Heart right ventricle (tissue), 16 donors: ENCODE results near the gene DRAP1. TPM values are rescaled to one million over a fixed set of nuclear protein-coding genes. Genes with fewer than 3 reads are reported as not detected.

Source experiments
- ATAC-seq, 8 donors: fragments of 200-7000 bp; cut with Tn5 transposase; one replicate each; pipeline ENCODE4 v1.9.1; 2020; ENCODE audit warnings: mild to moderate bottlenecking in 8 of 8, moderate library complexity in 8 of 8, moderate number of reproducible peaks in 1 of 8
- DNase-seq, 2 donors: peaks; one replicate each; pipeline ENCODE4 v3.0.0-alpha.2; 2020
- H3K27ac ChIP-seq, 10 donors: fragments of 200-600 bp; sonication (generic) in 2 of 10; one replicate each; pipeline versions ENCODE4 v1.5.0 to v1.8.0; 2020 to 2022; ENCODE audit warnings: mild to moderate bottlenecking in 3 of 10
- H3K27me3 ChIP-seq, 7 donors: fragments of 200-600 bp; one replicate each; pipeline ENCODE4 v1.8.0; 2021 to 2022; ENCODE audit warnings: mild to moderate bottlenecking in 2 of 7
- H3K36me3 ChIP-seq, 9 donors: fragments of 200-600 bp; sonication (generic) in 1 of 9; one replicate each; pipeline versions ENCODE4 v1.5.0 to v1.8.0; 2020 to 2022; ENCODE audit warnings: mild to moderate bottlenecking in 2 of 9
- H3K4me1 ChIP-seq, 9 donors: fragments of 200-600 bp; sonication (generic) in 1 of 9; one replicate each; pipeline versions ENCODE4 v1.5.0 to v1.8.0; 2020 to 2022; ENCODE audit warnings: mild to moderate bottlenecking in 4 of 9
- H3K4me3 ChIP-seq, 10 donors: fragments of 200-600 bp; sonication (generic) in 2 of 10; one replicate each; pipeline versions ENCODE4 v1.5.0 to v1.8.0; 2020 to 2022; ENCODE audit warnings: mild to moderate bottlenecking in 7 of 10, moderate library complexity in 2 of 10
- H3K9me3 ChIP-seq, 11 donors: fragments of 200-600 bp in 10 of 11; sonication (generic) in 2 of 11; one replicate each; pipeline versions ENCODE4 v1.5.0 to v1.8.0; 2013 to 2022; ENCODE audit warnings: mild to moderate bottlenecking in 2 of 11, control low read depth in 1 of 11, moderate library complexity in 1 of 11
- WGBS, 2 donors: extraction: QIAGEN DNeasy Blood & Tissue Kit; methylation state at CpG; one replicate each; pipeline ENCODE4 v1.1.7; 2013; ENCODE audit warnings: inconsistent platforms in 1 of 2; 5-methylcytosine and 5-hydroxymethylcytosine counted together
- intact Hi-C, 10 donors: fragments of 100-400 bp; cut with DNase I; formaldehyde crosslinking; loops; one replicate each; pipeline versions ENCODE4 v1.11.1 to v1.14.2; 2022
- polyA plus RNA-seq, 2 donors: library from polyadenylated mRNA; stranded (reverse); fragments of 200-250 nt; gene quantifications; one replicate each; pipeline ENCODE4 v1.2.3, GENCODE V29; 2013
- total RNA-seq, 10 donors: library from RNA; stranded (reverse); fragmentation: NEBNext Ultra II Directional in 3 of 10; extraction: Animal tissue kit (Norgen Biotek cat#: 25700) in 3 of 10; gene quantifications; one replicate each; pipeline versions ENCODE4 v1.2.1 to v1.2.4, GENCODE V29; 2021 to 2023
- TF ChIP-seq, protein P1 (sequence below), 9 donors: fragments of 200-600 bp; sonication (generic) in 2 of 9; IDR thresholded peaks; one replicate each; pipeline versions ENCODE4 v1.5.0 to v1.8.0; 2021 to 2022; ENCODE audit warnings: antibody characterized with exemption in 9 of 9, mild to moderate bottlenecking in 5 of 9, moderate library complexity in 1 of 9
- donor health status: Arrhythmogenic right ventricular cardiomyopathy.
- donor health status: ischemic (EF 13 %, LVEDD 7.1; RV severe dilation, severe dysfunction).
- donor health status: healthy with polysubstance abuse.
- donor health status: DM: no; HTN: yes; CAD: no.
- donor health status: DM: no; HTN: no; CAD: no.
- donor health status: ischemic (EF 25% LVEDD 6.9; RV normal size, moderate dysfunction).
- donor health status: ischemic (EF 25% LVEDD 5.7; RV mildly dilated, moderate dysfunction).
- donor health status: healthy.
- donor health status: DM: yes; HTN: yes; CAD: no.
- donor health status: Ischemic cardiomyopathy.
- donor health status: ischemic (EF 35%, LVEDD 5.7; RV mildly dilated, moderate dysfunction).
- donor health status: nonischemic (EF 11% LVEDD 7.7; RV severe dilation, severe dysfunction).
- donor health status: DM: yes; HTN: yes; CAD: no.
- donor health status: PGD.
- donor health status: ischemic (EF 29% LVEDD 5.4; RV normal size, mild dysfunction).
- donor health status: nonischemic (EF 23%, LVEDD 6.1; RV moderate dilation, normal function).

Gene DRAP1
- total and polyA plus RNA-seq, 12 donors: 69.4 to 210 (median 98.8) TPM

DNA sequence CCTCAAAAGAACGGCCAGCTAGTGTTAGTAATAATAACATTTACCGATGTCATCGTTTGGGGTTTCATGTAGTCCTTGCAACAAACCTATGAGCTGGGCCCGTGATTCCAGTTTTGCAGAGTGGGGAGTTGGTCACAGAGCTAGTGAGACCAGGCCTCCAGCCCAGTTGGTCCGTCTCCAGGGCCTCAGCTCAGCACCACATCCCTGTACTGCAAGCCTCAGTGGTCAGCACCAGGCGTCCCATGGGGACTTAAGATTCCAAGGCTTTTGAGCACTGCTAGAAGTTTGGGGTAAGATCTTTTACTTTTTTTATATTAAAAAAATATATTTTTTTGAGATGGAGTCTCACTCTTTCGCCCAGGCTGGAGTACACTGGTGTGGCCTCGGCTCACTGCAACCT, 25.0 kb downstream of the DRAP1 start:
- Histone ChIP-seq H3K27ac (no peak overlapping the region), H3K27me3 (peaks cover 0 to 23% (median 6%) of the 10 kb centered on the region in 7 donors), H3K36me3 (no peaks in the 10 kb centered on the region), H3K9me3 (no peaks in the 10 kb centered on the region), H3K4me3 (no peak overlapping the region), H3K4me1 (peaks cover 0 to 15% (median 0%) of the 10 kb centered on the region in 9 donors)
- TF ChIP-seq, protein P1, sequence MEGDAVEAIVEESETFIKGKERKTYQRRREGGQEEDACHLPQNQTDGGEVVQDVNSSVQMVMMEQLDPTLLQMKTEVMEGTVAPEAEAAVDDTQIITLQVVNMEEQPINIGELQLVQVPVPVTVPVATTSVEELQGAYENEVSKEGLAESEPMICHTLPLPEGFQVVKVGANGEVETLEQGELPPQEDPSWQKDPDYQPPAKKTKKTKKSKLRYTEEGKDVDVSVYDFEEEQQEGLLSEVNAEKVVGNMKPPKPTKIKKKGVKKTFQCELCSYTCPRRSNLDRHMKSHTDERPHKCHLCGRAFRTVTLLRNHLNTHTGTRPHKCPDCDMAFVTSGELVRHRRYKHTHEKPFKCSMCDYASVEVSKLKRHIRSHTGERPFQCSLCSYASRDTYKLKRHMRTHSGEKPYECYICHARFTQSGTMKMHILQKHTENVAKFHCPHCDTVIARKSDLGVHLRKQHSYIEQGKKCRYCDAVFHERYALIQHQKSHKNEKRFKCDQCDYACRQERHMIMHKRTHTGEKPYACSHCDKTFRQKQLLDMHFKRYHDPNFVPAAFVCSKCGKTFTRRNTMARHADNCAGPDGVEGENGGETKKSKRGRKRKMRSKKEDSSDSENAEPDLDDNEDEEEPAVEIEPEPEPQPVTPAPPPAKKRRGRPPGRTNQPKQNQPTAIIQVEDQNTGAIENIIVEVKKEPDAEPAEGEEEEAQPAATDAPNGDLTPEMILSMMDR (IDR thresholded peaks at IDR 0.05): no peak
- 89 to 91% methylated on average over 8 of the region's 8 CpGs for WGBS, 2 donors
- intact Hi-C loops: no loop called here
- ATAC-seq (no peak), DNase-seq (no peak)

DNA sequence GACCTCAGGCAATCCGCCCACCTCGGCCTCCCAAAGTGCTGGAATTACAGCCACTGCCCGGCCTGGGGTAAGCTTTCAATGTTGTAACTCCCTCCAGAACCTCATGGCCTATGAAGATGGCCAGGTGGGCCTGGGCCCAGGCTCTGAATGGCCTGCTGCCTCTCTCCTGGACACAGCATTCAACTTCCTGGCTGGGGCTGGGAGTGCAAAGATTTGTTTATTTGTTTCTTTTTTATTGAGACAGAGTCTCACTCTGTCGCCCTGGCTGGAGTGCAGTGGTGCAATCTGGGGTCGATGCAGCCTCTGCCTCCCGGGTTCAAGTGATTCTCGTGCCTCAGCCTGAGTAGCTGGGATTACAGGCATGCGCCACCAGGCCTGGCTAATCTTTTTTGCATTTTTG, 25.5 kb downstream of the DRAP1 start:
- Histone ChIP-seq H3K4me3 (no peak overlapping the region), H3K9me3 (no peaks in the 10 kb centered on the region), H3K27me3 (peaks cover 0 to 23% (median 6%) of the 10 kb centered on the region in 7 donors), H3K27ac (no peak overlapping the region), H3K4me1 (peaks cover 0 to 15% (median 0%) of the 10 kb centered on the region in 9 donors), H3K36me3 (no peaks in the 10 kb centered on the region)
- DNase-seq: no peak
- 81 to 85% methylated on average over 8 of the region's 8 CpGs for WGBS, 2 donors
- no peak for ATAC-seq
- intact Hi-C loops: no loop called here
- TF ChIP-seq, protein P1 (IDR thresholded peaks at IDR 0.05): no peak

DNA sequence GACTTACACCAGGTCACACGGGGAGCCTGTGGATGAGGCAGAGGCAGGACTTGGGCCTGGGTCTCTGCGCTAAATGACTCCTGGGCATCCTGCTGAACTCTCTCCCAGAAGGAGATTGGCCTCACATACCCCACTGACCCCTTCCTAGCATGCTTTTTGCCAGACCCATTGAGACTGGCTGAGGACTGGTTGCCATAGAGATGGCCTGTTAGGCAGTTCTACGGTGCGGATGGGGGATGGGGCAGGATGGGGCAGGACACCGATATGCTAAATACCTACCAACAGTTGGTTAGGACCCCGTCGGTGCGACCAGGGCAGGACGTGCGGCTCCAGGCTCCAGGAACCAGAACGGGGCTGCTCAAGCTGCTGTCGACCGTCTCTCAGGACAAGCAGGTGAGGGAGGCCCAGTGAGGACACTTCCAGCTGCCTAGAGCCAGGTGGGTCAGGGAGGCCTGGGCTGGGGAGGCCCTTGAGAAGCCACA, 26.2 kb downstream of the DRAP1 start, which contains the start of gene TSGA10IP:
Gene TSGA10IP (plus strand): TSS at position 51 of the 482 bp plus-strand sequence. CDS start 196 bp downstream, at position 247.
- Histone ChIP-seq H3K9me3 (no peaks in the 10 kb centered on the region), H3K36me3 (no peaks in the 10 kb centered on the region), H3K4me1 (peaks cover 0 to 15% (median 0%) of the 10 kb centered on the region in 9 donors), H3K27ac (no peak within 1 kb of the TSS), H3K27me3 (peaks cover 0 to 17% (median 6%) of the 10 kb centered on the region in 7 donors), H3K4me3 (no peak within 1 kb of the TSS)
- ATAC-seq (no peak), DNase-seq (no peak)
- intact Hi-C loops: no loop called here
- WGBS, 2 donors: 57 to 58% methylated on average over 13 of the region's 13 CpGs
- TF ChIP-seq, protein P1 (IDR thresholded peaks at IDR 0.05): no peak

DNA sequence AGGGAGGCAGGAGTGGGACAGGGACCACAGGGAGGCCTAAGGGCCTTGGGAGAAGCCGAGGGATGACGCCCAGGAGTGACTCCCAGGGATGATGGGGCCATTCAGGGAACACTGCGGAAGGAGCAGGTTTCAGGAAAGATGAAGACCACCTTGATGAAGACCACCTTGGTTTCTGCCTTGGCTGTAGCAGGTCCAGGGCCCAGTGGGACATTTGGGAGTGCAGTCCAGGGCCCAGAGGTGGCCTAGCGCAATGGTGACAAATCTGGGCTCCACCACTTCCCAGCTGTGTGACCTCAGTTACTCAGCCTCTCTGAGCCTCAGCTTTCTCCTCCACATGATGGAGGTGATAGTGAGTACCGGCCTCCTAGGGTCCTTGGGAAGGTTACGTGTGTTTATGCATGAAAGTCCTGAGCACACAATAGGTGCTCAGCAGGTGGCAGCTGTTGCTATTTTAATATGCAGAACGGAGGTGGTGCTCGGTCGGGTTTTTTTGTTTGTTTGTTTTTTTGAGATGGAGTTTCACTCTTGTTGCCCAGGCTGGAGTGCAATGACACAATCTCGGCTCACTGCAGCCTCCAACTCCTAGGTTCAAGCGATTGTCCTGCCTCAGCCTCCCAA, 26.8 kb downstream of the DRAP1 start:
- H3K4me3 ChIP-seq: no peak overlapping the region
- intact Hi-C loops: no loop called here
- peaks cover 0 to 9% (median 0%) of the 10 kb centered on the region in 9 donors for H3K4me1 ChIP-seq
- no peak for DNase-seq
- peaks cover 0 to 11% (median 6%) of the 10 kb centered on the region in 7 donors for H3K27me3 ChIP-seq
- no peak for ATAC-seq
- H3K27ac ChIP-seq: no peak overlapping the region
- no peaks in the 10 kb centered on the region for H3K9me3 ChIP-seq
- no peaks in the 10 kb centered on the region for H3K36me3 ChIP-seq
- 82 to 86% methylated on average over 11 of the region's 11 CpGs for WGBS, 2 donors
- TF ChIP-seq, protein P1 (IDR thresholded peaks at IDR 0.05): no peak
